ENCODE results near the gene OR10H4. TPM values are rescaled to one million over a fixed set of nuclear protein-coding genes. Genes with fewer than 3 reads are reported as not detected.

The OR10H4 gene
- total RNA-seq, 1 experiment from 2014 or later, result not detected

DNA sequence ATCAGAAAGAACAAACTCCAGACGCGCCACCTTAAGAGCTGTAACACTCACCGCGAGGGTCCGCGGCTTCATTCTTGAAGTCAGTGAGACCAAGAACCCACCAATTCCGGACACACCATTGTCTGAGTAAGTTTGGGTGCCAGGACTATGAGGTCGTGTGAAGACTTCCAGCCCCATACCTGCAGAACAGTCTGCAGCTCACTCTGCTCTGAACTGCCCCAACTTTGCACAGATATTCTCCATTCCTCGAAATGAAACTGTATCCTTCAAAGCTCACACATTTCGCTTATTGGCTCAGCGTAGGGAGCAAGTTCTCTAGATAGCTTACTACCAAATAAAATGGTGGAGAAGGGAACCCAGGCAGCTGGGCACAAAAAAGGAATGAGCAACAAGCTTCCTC, 48.3 kb upstream of the OR10H4 start:
- Mint-ChIP-seq H3K9me3 (peaks cover 70% of the 10 kb centered on the region), H3K36me3 (peaks cover 40% of the 10 kb centered on the region), H3K4me3 (peak overlapping the region; percentile 45), H3K4me1 (no peaks in the 10 kb centered on the region; the same call in 1 of the 2 replicates), H3K27ac (no peak overlapping the region), H3K27me3 (ENCODE audit: low read depth) (peaks cover 25% of the 10 kb centered on the region)
- CTCF ChIA-PET, result interaction anchor here (0.7 kb wide), 1 partner anchor 59 kb away, joined by 3 read pairs; no protein-coding TSS in a partner anchor
- POLR2A ChIA-PET, result no interaction called here
- ATAC-seq (no peak), DNase-seq (ENCODE audit: low spot score) (no peak)
- TF ChIP-seq IRF2 (CRISPR knock-in tag; IDR thresholded peaks at IDR 0.05; ENCODE audit: borderline replicate concordance, low read depth), result no peak
- TF ChIP-seq ZNF396 (CRISPR knock-in tag; IDR thresholded peaks at IDR 0.05; ENCODE audit: borderline replicate concordance), result no peak
- no peak for TF ChIP-seq CREB1 (CRISPR knock-in tag; IDR thresholded peaks at IDR 0.05)
- TF ChIP-seq, protein P1, sequence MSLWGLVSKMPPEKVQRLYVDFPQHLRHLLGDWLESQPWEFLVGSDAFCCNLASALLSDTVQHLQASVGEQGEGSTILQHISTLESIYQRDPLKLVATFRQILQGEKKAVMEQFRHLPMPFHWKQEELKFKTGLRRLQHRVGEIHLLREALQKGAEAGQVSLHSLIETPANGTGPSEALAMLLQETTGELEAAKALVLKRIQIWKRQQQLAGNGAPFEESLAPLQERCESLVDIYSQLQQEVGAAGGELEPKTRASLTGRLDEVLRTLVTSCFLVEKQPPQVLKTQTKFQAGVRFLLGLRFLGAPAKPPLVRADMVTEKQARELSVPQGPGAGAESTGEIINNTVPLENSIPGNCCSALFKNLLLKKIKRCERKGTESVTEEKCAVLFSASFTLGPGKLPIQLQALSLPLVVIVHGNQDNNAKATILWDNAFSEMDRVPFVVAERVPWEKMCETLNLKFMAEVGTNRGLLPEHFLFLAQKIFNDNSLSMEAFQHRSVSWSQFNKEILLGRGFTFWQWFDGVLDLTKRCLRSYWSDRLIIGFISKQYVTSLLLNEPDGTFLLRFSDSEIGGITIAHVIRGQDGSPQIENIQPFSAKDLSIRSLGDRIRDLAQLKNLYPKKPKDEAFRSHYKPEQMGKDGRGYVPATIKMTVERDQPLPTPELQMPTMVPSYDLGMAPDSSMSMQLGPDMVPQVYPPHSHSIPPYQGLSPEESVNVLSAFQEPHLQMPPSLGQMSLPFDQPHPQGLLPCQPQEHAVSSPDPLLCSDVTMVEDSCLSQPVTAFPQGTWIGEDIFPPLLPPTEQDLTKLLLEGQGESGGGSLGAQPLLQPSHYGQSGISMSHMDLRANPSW (CRISPR knock-in tag; conservative IDR thresholded peaks at IDR 0.05; ENCODE audit: low read depth), result no peak
- TF ChIP-seq, protein P2, sequence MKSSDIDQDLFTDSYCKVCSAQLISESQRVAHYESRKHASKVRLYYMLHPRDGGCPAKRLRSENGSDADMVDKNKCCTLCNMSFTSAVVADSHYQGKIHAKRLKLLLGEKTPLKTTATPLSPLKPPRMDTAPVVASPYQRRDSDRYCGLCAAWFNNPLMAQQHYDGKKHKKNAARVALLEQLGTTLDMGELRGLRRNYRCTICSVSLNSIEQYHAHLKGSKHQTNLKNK (CRISPR knock-in tag; IDR thresholded peaks at IDR 0.05), result no peak
- TF ChIP-seq RELA (CRISPR knock-in tag; IDR thresholded peaks at IDR 0.05; ENCODE audit: borderline replicate concordance), result no peak
- TF ChIP-seq, protein P3, sequence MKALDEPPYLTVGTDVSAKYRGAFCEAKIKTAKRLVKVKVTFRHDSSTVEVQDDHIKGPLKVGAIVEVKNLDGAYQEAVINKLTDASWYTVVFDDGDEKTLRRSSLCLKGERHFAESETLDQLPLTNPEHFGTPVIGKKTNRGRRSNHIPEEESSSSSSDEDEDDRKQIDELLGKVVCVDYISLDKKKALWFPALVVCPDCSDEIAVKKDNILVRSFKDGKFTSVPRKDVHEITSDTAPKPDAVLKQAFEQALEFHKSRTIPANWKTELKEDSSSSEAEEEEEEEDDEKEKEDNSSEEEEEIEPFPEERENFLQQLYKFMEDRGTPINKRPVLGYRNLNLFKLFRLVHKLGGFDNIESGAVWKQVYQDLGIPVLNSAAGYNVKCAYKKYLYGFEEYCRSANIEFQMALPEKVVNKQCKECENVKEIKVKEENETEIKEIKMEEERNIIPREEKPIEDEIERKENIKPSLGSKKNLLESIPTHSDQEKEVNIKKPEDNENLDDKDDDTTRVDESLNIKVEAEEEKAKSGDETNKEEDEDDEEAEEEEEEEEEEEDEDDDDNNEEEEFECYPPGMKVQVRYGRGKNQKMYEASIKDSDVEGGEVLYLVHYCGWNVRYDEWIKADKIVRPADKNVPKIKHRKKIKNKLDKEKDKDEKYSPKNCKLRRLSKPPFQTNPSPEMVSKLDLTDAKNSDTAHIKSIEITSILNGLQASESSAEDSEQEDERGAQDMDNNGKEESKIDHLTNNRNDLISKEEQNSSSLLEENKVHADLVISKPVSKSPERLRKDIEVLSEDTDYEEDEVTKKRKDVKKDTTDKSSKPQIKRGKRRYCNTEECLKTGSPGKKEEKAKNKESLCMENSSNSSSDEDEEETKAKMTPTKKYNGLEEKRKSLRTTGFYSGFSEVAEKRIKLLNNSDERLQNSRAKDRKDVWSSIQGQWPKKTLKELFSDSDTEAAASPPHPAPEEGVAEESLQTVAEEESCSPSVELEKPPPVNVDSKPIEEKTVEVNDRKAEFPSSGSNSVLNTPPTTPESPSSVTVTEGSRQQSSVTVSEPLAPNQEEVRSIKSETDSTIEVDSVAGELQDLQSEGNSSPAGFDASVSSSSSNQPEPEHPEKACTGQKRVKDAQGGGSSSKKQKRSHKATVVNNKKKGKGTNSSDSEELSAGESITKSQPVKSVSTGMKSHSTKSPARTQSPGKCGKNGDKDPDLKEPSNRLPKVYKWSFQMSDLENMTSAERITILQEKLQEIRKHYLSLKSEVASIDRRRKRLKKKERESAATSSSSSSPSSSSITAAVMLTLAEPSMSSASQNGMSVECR (CRISPR knock-in tag; IDR thresholded peaks at IDR 0.05; ENCODE audit: borderline replicate concordance), result no peak
- no peak for TF ChIP-seq MYBL2 (CRISPR knock-in tag; IDR thresholded peaks at IDR 0.05)
- TF ChIP-seq, protein P4, sequence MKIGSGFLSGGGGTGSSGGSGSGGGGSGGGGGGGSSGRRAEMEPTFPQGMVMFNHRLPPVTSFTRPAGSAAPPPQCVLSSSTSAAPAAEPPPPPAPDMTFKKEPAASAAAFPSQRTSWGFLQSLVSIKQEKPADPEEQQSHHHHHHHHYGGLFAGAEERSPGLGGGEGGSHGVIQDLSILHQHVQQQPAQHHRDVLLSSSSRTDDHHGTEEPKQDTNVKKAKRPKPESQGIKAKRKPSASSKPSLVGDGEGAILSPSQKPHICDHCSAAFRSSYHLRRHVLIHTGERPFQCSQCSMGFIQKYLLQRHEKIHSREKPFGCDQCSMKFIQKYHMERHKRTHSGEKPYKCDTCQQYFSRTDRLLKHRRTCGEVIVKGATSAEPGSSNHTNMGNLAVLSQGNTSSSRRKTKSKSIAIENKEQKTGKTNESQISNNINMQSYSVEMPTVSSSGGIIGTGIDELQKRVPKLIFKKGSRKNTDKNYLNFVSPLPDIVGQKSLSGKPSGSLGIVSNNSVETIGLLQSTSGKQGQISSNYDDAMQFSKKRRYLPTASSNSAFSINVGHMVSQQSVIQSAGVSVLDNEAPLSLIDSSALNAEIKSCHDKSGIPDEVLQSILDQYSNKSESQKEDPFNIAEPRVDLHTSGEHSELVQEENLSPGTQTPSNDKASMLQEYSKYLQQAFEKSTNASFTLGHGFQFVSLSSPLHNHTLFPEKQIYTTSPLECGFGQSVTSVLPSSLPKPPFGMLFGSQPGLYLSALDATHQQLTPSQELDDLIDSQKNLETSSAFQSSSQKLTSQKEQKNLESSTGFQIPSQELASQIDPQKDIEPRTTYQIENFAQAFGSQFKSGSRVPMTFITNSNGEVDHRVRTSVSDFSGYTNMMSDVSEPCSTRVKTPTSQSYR (CRISPR knock-in tag; IDR thresholded peaks at IDR 0.05), result no peak
- TF ChIP-seq, protein P5, sequence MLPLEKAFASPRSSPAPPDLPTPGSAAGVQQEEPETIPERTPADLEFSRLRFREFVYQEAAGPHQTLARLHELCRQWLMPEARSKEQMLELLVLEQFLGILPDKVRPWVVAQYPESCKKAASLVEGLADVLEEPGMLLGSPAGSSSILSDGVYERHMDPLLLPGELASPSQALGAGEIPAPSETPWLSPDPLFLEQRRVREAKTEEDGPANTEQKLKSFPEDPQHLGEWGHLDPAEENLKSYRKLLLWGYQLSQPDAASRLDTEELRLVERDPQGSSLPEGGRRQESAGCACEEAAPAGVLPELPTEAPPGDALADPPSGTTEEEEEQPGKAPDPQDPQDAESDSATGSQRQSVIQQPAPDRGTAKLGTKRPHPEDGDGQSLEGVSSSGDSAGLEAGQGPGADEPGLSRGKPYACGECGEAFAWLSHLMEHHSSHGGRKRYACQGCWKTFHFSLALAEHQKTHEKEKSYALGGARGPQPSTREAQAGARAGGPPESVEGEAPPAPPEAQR (CRISPR knock-in tag; IDR thresholded peaks at IDR 0.05), result no peak
- TF ChIP-seq GTF2I (CRISPR knock-in tag; conservative IDR thresholded peaks at IDR 0.05), result no peak
- TF ChIP-seq, protein P6, sequence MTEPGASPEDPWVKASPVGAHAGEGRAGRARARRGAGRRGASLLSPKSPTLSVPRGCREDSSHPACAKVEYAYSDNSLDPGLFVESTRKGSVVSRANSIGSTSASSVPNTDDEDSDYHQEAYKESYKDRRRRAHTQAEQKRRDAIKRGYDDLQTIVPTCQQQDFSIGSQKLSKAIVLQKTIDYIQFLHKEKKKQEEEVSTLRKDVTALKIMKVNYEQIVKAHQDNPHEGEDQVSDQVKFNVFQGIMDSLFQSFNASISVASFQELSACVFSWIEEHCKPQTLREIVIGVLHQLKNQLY (CRISPR knock-in tag; IDR thresholded peaks at IDR 0.05), result no peak
- TF ChIP-seq ZNF263 (CRISPR knock-in tag; IDR thresholded peaks at IDR 0.05; ENCODE audit: low read depth), result no peak
- no peak for TF ChIP-seq NR3C1 (CRISPR knock-in tag; conservative IDR thresholded peaks at IDR 0.05; ENCODE audit: low read depth)
- no peak for TF ChIP-seq SMAD3 (CRISPR knock-in tag; IDR thresholded peaks at IDR 0.05; ENCODE audit: borderline replicate concordance)
- no peak for TF ChIP-seq ELF4 (CRISPR knock-in tag; IDR thresholded peaks at IDR 0.05; ENCODE audit: low read depth)
- no peak for TF ChIP-seq RORB (CRISPR knock-in tag; IDR thresholded peaks at IDR 0.05)
